ENCODE measurements around the gene GART. TPM values are rescaled to one million over a fixed set of nuclear protein-coding genes. Genes with fewer than 3 reads are reported as not detected.
"Not testable (repeated sequence)": the region's sequence is repeated elsewhere in the genome, so short reads cannot be mapped to it uniquely, and the experiment has no call there.

Gene GART
- total RNA-seq, 1 experiment from 2014 or later: 142 TPM

DNA sequence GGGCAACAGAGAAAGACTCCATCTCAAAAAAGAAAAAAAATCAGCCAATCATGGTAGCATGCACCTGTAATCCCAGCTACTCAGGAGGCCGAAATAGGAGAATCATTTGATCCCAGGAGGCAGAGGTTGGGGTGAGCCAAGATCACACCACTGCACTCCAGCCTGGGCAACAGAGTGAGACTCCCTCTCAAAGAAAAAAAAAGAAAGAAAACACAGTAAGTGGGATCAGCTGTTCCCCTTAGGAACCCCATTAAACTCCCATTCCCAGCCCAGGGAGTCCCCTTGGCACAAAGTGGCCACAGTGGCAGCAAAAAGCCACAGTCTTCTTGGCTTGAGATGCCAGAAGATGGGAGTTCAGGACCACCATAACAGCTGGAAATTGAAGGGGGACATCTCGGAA is 71.2 kb downstream of the GART start:
- Histone ChIP-seq H4K20me1 (ENCODE audit: low read length) (no peaks in the 10 kb centered on the region), H3K27ac (ENCODE audit: low read length) (no peak overlapping the region), H3K4me3 (ENCODE audit: low read length) (no peak overlapping the region), H3K9ac (ENCODE audit: low read length) (no peak overlapping the region), H2AFZ (ENCODE audit: low read length) (no peak overlapping the region), H3F3A (ENCODE audit: low read length, unreplicated experiment) (no peaks in the 10 kb centered on the region), H3K4me1 (ENCODE audit: insufficient read depth, low read length) (0 out of 2 replicates have a peak, but pooled peaks cover 1% of the 10 kb centered on the region), H3K36me3 (ENCODE audit: low read depth, low read length) (no peaks in the 10 kb centered on the region; the same call in 1 of the 2 replicates), H3K9me3 (ENCODE audit: low read length) (no peaks in the 10 kb centered on the region), H3K27me3 (ENCODE audit: low read length) (no peaks in the 10 kb centered on the region), H3K4me2 (ENCODE audit: low read length) (no peak overlapping the region), H3K9me2 (replicated peaks; ENCODE audit: low read length) (no peaks in the 10 kb centered on the region), H3K79me2 (ENCODE audit: low read length) (peaks cover 25% of the 10 kb centered on the region)
- TF ChIP-seq EZH2phosphoT487 (IDR thresholded peaks at IDR 0.05; ENCODE audit: borderline replicate concordance, low read length) (no peak), EZH2 (IDR thresholded peaks at IDR 0.05; ENCODE audit: low read length, unreplicated experiment) (no peak), CTCF (conservative IDR thresholded peaks at IDR 0.05; ENCODE audit: low read depth, low read length) (no peak)
- BruUV-seq (replicated peaks): no TSS peak
- DNase-seq (no peak), ATAC-seq (no peak)
- ChIA-PET CTCF (interaction anchor here (0.7 kb wide), 1 partner anchor 635 kb away, joined by 4 read pairs; no protein-coding TSS in a partner anchor), POLR2A (ENCODE audit: unreplicated experiment) (no interaction called here)
- intact Hi-C loops (cut with micrococcal nuclease): no loop called here

GRCh38 chr21:33469183-33469582 is 72.7 kb downstream of the GART start:
- H3K79me2 ChIP-seq (ENCODE audit: low read length): peaks cover 22% of the 10 kb centered on the region
- H3K4me3 ChIP-seq (ENCODE audit: low read length); H3K27me3 ChIP-seq (ENCODE audit: low read length); H3K27ac ChIP-seq (ENCODE audit: low read length); intact Hi-C loops (cut with micrococcal nuclease); H3K9me3 ChIP-seq (ENCODE audit: low read length); H4K20me1 ChIP-seq (ENCODE audit: low read length); H2AFZ ChIP-seq (ENCODE audit: low read length); H3K4me2 ChIP-seq (ENCODE audit: low read length); ATAC-seq; H3K36me3 ChIP-seq (ENCODE audit: low read depth, low read length); H3K9me2 ChIP-seq (replicated peaks; ENCODE audit: low read length); CTCF ChIA-PET; BruUV-seq (replicated peaks); H3K9ac ChIP-seq (ENCODE audit: low read length); H3F3A ChIP-seq (ENCODE audit: low read length, unreplicated experiment); DNase-seq; H3K4me1 ChIP-seq (ENCODE audit: insufficient read depth, low read length): not testable (repeated sequence)
- POLR2A ChIA-PET (ENCODE audit: unreplicated experiment): interaction anchor here (0.6 kb wide), 1 partner anchor 11 kb away, joined by 4 read pairs; no protein-coding TSS in a partner anchor

DNA sequence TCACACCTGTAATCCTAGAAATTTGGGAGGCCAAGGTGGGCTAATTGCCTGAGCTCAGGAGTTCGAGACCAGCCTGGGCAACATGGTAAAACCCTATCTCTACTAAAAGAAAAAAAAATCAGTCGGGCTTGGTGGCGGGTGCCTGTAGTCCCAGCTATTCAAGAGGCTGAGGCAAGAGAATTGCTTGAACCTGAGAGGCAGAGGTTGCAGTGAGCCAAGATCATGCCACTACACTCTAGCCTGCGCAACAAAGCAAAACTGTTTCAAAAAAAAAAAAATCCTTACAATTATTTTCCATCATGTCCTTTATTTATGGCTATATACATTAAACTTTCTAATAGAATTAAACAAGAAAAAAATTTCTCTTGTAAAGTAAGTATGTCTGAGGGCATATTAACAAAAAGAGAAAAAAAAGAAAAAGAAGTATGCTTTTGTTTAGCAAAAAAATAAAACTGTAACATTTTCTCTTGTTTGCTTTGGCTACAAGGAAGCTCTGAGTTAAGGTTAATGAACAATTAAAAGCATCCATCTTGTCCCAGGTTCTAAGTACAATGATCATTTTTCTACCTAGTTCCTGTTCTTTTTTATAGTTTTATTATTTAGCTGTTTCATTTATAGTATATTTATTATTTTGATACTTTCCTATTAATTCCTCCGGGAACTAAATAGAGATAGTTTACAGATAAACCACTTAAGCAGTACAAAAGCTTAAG is 80.2 kb downstream of the GART start:
- BruUV-seq (replicated peaks): no TSS peak
- intact Hi-C loops (cut with micrococcal nuclease): no loop called here
- no peak overlapping the region for H3K4me2 ChIP-seq (ENCODE audit: low read length)
- POLR2A ChIA-PET (ENCODE audit: unreplicated experiment): interaction anchor here (0.7 kb wide), 1 partner anchor 129 kb away, joined by 10 read pairs; no protein-coding TSS in a partner anchor
- H2AFZ ChIP-seq (ENCODE audit: low read length): no peak overlapping the region
- H3K36me3 ChIP-seq (ENCODE audit: low read depth, low read length): peaks cover 7% of the 10 kb centered on the region; the same call in 1 of the 2 replicates
- H3K4me1 ChIP-seq (ENCODE audit: insufficient read depth, low read length): 0 out of 2 replicates have a peak, but pooled peaks cover 6% of the 10 kb centered on the region
- H4K20me1 ChIP-seq (ENCODE audit: low read length): no peaks in the 10 kb centered on the region
- DNase-seq (no peak), ATAC-seq (no peak)
- H3K79me2 ChIP-seq (ENCODE audit: low read length): no peaks in the 10 kb centered on the region
- no peak overlapping the region for H3K27ac ChIP-seq (ENCODE audit: low read length)
- H3K4me3 ChIP-seq (ENCODE audit: low read length): no peak overlapping the region
- no peaks in the 10 kb centered on the region for H3K9me3 ChIP-seq (ENCODE audit: low read length)
- TF ChIP-seq EZH2phosphoT487 (IDR thresholded peaks at IDR 0.05; ENCODE audit: borderline replicate concordance, low read length) (no peak), CTCF (conservative IDR thresholded peaks at IDR 0.05; ENCODE audit: low read depth, low read length) (no peak), EZH2 (IDR thresholded peaks at IDR 0.05; ENCODE audit: low read length, unreplicated experiment) (no peak)
- no peak overlapping the region for H3K9ac ChIP-seq (ENCODE audit: low read length)
- no peaks in the 10 kb centered on the region for H3K27me3 ChIP-seq (ENCODE audit: low read length)
- H3K9me2 ChIP-seq (replicated peaks; ENCODE audit: low read length): no peaks in the 10 kb centered on the region
- CTCF ChIA-PET: no interaction called here
- H3F3A ChIP-seq (ENCODE audit: low read length, unreplicated experiment): no peaks in the 10 kb centered on the region

All from PC-3 (cell line).